ENCODE data around the gene SLC44A4.
A peak's percentile ranks its signal among the peaks of the same experiment; 100 is the strongest.
"Not testable (repeated sequence)": the region's sequence is repeated elsewhere in the genome, so short reads cannot be mapped to it uniquely, and the experiment has no call there.

SLC44A4 gene

DNA sequence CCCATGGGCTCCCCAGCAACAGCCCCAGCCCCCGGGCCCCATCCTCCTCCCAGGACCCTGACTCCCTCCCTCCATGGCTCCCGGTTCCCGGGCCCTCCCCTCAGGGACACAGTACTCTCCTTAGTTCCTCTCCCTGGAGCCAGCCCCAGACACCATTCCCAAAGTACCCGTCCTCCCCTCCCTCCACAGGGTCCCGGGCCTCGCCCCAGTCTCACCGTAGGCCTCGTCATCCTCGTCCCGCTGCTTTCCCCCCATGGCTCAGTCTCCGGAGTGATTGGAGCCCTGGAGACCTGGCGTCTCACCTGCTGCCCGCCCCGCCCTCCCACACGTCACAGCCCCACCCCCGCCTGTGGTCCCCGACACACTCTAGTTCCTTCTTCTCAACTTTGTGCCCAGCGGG is at the start of gene SLC44A4:
Gene SLC44A4, minus strand, starts transcription at position 272 of the 400 bp plus-strand sequence. Its CDS starts 17 bp downstream, at position 255.
- DNase-seq (ENCODE audit: low read depth), result no peak

DNA sequence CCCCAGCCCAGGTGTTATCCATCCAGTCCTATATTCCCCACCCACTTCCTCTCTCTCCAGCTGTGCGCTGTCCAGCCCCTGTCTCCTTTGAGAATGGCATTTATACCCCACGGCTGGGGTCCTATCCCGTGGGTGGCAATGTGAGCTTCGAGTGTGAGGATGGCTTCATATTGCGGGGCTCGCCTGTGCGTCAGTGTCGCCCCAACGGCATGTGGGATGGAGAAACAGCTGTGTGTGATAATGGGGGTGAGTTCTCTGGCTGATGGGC is 49.8 kb upstream of the SLC44A4 start:
- DNase-seq (ENCODE audit: low read depth), result no peak

DNA sequence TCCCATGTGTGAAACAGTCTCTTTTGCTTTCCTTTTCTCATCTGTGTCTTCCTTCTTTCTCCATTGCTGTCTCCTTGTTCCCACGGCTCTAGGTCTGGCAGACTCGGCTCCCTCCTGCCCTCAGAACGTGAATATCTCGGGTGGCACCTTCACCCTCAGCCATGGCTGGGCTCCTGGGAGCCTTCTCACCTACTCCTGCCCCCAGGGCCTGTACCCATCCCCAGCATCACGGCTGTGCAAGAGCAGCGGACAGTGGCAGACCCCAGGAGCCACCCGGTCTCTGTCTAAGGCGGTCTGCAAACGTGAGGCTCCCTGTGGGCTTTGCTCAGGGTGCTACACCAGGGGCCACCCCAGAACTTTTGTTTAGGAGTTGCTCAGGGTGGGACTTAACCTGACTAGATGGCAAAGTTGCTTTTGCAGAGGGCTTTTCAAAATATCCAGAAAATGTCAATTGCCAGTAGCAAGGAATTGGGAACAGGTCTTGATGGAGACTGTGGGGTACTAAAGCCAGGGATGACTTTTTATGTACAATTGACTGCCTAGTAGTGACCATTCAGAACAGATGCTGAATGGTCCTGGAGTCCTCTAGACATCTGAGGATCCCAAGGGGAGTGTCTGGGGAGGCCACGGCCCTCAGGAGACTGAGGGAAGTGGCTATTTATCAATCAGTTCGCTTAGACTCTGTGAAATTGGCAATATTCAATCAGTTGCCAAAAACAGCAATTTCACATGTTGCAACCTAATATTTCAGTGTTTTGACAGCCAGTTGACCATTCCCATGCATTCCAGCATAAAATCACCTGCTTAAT is 49.3 kb upstream of the SLC44A4 start:
- no peak for DNase-seq (ENCODE audit: low read depth)

DNA sequence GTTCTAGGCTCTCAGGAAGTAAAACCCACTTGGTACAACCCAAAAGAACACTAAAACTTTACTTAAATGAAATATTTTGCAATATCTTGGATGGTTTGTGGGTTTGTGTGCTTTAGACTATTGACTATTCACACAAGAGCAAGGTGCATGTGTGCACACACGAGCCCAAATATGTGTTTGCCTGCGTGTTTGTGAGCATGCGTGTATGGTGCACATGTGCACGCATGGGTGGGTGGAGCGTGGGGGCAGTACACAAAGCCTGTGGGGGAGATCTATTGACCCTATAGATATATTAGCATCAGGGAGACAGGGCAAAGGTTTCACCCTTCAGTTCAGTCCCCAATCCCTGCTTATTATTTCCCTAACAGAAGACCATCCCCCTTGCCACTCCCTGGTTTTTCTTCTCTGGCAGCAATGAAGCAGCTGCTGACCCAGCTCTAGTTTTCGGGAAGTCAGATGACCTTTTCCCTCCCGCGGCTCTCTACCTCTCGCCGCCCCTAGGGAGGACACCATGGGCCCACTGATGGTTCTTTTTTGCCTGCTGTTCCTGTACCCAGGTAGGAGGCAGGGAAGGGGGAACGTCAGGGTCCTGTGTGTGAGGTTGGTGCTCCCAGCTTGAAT is 48.6 kb upstream of the SLC44A4 start, which contains the start of gene C2:
Gene C2, plus strand, starts transcription at position 476 of the 621 bp plus-strand sequence. Its CDS starts 36 bp downstream, at position 512.
- no peak for DNase-seq (ENCODE audit: low read depth)

DNA sequence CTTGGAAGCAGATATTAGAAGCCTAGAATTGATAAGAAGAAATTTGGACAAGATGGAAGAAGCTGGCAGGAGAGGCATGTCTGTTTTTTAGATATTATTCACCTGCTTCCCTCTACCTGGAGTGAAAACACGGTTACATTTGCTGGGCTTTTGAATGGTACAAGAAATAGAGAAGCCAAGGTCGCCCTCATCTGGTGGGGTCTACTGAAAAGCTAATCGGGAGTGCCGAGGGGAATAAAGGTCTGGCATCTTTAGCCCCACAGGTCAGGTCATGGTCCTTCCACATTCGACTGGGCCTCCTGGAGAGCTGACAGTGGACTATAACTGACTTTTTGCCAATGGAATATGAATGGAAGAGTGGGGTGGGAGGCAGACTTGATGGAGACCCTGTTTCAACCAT is 44.1 kb upstream of the SLC44A4 start:
- DNase-seq (ENCODE audit: low read depth), result no peak

DNA sequence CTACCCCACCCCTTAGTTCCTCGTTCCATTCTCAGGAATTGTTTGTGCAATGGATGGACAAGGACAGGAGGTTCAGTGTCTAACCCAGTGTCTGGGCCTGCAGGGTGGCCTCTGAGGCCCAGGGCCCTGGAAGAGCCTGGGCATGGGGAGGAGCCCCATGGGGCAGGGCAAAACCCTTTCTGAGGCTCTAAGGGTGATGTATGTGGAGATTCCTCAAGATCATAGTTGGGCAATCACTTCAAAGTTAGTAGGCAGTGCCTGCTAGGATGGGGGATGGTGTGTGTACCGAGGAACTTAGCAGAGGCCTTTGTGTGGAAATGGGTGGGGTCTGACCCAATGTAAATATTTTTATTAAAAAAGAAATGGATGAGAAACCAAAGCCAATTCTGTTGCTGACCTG is 42.0 kb upstream of the SLC44A4 start:
- DNase-seq (ENCODE audit: low read depth), result no peak

DNA sequence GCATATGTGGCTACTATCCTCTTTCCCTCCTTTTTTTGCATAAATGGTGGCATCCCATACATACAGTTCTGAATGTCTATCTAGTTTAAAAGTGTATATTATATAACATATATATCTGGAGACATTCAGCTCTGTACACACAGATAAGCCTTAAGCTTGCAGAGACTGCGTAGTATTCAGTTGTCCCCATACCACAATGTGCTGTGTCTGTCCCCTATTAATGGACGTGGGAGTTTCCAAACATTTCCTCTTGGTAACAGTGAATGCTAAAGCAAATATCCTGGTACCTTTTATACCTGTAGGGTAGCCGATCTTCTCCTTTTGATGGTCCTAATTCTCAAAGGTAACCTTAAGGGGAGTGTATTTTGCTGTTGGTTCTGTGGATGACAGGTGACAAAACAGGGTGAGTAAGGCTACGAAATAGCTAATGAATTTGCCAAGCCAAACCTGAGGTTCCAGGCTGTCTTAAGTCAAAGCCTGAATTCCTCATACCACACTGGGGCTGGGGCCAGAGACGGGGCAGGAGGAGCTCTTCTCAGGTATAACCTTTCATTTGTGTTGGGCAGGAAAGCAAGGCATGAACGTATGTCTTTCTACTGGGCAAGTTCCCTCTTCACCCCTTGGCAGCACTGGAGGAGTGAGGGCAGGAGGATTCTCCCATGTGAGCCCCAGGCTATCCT is 41.0 kb upstream of the SLC44A4 start:
- DNase-seq (ENCODE audit: low read depth), result no peak

DNA sequence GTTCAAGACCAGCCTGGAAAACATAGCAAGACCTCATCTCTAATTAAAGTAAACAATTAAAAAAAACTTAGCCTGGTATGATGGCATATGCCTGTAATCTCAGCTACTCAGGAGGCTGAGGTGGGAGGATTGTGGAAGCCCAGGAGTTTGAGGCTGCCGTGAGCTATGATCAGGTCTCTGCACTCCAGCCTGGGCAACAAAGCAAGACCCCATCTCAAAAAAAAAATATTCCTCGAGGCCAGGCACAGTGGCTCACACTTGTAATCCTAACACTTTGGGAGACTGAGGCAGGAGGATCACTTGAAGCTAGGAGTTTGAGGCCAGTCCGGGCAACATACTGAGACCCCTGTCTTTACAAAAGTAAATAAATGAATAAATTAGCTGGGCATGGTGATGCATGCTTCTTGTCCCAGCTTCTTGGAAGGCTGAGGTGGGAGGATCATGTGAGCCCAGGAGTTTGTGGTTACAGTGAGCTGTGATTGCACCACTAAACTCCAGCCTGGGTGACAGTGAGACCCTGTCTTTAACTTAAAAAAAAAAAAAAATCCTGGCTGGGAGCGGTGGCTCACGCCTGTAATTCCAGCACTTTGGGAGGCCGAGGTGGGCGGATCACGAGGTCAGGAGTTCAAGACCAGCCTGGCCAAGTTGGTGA is 39.4 kb upstream of the SLC44A4 start:
- no peak for DNase-seq (ENCODE audit: low read depth)

DNA sequence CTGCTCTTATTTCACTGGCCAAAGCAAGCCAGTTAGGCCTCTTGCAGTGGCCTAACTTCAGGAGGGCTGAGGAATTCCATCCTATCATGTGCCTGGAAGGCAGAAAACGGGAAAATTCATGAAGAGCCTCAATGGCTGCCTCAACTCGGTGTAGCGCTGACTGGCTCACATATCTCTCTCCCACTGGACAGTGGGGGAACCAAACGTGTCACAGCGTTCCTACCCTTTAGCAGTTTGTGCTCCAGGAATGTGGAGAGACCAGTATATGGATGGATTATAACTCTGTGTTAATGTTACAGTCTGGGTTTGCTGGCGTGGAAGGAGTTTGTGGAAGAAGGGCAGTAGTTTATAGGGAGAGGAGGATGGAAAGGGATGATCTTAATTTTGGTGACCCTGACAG is 37.0 kb upstream of the SLC44A4 start:
- no peak for DNase-seq (ENCODE audit: low read depth)

DNA sequence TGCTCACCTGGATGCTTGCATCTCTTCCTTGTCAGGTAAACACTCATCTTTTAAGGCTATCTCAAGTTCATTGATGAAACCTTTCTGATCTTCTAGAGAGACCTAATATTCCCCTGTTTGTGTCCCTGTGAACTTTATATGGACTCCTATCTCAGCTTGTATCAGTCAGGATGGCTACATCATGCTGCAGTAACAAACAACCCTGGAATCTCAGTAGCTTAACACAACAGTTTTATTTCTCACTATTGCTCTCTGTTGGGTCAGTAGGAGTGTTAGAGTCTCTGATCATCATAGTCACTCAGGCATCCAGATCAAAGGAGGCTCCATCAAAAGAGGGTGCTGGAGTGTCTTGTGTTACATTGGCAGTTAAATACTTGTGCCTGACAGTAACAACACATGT is 36.6 kb upstream of the SLC44A4 start:
- no peak for DNase-seq (ENCODE audit: low read depth)

DNA sequence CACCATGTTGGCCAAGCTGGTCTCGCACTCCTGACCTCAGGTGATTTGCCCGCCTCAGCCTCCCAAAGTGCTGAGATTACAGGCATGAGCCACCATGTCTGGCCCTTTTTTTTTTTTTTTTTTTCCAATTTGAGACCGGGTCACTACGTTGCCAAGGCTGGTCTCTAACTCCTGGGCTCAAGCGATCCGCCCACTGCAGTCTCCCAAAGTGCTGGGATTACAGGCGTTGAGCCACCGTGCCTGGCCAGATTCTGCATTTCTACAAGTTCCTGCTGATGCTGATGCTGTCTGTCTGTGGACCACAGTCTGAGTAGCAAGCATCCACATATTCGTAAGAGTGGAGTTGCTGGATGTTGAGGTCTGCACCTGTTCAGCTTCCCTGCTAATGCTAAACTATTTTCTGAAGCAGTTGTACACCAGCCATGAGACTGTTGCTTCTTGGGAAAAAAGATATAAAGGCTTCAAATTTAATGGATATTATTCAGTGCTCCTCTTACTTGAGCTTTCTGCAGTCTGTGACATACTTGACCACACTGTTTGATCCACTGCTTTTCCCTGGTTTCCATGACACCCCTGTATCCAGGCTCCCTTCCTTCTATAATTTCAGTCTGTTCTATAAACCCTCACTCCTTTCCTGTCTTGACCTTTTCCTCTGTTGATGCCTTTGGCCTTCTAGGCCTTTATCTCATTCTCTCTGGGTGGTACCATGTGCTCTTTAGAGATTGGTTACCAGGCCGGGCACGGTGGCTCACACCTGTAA is 33.2 kb upstream of the SLC44A4 start:
- no peak for DNase-seq (ENCODE audit: low read depth)

DNA sequence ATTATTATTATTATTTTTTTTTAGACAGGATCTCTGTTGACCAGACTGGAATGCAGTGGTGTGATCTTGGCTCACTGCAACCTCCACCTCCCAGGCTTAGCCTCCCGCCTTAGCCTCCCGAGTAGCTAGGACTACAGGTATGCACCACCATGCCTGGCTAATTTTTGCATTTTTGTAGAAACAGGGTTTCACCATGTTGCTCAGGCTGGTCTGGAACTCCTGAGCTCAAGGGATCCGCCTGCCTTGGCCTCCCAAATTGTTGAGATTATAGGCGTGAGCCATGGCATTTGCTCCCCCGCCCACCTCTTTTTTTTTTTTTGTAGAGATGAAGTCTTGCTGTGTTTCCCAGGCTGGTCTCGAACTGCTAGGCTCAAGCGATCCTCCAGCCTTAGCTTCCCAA is 30.5 kb upstream of the SLC44A4 start:
- DNase-seq (ENCODE audit: low read depth), result not testable (repeated sequence)

DNA sequence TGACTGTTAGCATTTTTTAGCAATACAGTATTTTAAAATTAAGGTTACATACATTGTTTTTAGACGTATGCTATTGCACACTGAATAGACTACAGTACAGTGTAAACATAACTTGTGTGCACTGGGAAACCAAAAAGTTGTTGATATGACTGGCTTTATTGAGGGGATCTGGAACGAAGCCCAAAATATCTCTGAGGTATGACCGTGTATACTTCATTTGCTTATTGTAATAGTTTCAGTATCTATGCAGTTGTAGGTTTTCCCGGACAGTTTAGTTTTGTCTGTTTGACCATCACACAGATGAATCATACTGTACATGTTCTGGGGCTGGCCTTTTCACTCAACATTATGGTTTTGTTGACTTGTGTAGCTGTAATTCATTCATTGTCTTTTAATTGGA is 30.0 kb upstream of the SLC44A4 start:
- no peak for DNase-seq (ENCODE audit: low read depth)

DNA sequence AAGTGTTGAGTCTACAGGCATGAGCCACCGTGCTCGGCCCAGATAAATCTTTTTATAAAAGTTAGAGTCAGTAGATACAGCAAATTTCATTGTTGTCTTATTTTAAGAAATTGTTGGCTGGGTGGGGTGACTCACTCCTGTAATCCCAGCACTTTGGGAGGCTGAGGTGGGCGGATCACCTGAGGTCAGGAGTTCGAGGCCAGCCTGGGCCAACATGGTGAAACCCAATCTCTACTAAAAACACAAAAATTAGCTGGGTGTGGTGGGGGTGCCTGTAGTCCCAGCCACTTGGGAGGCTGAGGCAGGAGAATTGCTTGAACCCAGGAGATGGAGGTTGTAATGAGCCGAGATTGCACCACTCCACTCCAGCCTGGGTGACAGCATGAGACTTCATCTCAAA is 29.5 kb upstream of the SLC44A4 start:
- DNase-seq (ENCODE audit: low read depth), result not testable (repeated sequence)

DNA sequence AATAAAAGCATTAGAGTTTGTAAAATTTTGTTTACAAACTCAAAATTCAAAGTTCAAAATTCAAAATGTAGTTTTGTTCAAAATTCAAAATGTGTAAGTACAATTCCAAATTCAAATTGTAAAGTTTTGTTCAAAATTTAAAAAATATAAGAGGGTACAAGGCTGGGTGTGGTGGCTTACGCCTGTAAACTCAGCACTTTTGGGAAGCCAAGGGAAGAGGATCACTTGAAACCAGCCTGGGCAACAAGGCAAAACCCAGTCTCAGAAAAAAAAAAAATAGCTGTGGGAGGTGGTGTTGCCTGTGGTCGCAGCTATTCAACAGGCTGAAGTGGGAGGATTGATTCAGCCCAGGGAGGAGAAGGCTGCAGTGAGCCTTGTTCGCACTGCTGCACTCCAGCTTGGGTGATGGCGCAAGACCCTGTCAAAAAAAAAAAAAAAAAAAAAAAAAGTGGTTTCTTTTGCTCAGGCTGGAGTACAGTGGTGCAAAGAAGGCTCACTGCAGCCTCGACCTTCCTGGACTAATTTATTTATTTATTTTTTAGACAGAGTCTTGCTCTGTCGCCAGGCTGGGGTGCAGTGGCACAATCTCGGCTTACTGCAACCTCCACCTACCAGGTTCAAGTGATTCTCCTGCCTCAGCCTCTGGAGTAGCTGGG is 28.5 kb upstream of the SLC44A4 start:
- no peak for DNase-seq (ENCODE audit: low read depth)

DNA sequence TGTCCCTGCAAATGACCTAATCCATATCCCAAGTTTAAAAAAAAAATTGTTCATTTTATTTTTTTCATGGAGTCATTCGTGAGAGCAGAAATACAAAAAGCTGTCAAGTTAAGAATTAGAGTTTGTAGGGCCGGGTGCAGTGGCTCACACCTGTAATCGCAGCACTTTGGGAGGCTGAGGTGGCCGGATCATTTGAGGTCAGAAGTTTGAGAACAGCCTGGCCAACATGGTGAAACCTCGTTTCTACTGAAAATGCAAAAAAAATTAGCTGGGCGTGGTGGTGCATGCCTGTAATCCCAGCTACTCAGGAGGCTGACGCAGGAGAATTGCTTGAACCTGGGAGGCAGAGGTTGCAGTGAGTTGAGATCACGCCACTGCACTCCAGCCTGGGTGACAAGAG is 27.9 kb upstream of the SLC44A4 start:
- DNase-seq (ENCODE audit: low read depth), result not testable (repeated sequence)

DNA sequence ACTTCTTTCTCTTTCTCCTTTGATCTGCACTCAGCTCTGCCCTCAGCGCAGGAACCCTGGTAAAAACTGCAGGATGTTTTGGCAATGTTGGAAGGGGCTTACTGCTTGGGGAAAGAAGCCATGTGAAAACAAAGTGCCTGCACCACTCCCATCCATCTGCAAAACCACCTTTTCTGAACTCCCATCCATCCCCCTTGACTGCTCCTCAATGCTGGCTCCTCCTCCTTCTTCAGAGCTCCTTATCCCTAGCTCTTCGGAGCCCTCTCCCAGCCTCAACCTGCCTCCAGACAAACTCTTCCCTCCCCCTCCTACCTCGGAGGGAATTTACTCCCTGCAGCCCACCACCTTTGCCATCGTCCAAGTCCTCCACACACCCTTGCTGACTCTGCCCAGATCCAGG is 27.3 kb upstream of the SLC44A4 start:
- DNase-seq (ENCODE audit: low read depth), result no peak

DNA sequence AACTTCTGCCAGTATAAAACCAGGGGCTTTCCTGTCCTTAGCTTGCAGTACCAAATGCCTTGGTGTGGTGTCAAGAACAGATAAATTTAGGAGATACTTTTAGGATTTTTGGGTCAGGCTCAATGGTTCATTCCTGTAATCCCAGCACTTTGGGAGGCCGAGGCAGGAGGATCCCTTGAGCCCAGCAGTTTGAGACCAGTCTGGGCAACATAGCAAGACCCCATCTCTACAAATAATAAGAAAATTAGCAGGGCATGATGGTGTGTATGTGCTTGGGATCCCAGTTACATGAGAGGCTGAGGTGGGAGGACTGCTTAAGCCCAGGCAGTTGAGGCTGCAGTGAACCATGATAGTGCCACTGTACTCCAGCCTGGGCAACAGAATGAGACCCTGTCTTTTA is 26.2 kb upstream of the SLC44A4 start:
- no peak for DNase-seq (ENCODE audit: low read depth)

DNA sequence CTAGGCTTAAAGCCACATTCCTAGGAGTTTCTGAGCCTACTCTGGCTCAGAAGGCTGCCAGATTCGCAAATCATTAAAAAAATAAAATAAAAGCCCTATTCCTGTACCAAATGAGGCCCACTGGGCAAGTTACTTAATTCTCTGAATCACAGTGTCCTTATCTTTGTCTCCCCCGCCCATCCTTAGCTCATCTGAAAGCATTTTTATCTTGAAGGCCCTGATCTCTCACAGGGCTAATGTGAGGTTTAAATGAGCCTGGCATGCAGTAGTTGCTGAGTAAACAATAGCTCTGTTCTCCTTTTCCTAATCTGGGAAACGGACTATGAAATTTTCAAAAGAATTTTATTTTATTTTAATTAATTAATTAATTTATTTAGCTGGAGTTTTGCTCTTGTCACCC is 25.2 kb upstream of the SLC44A4 start:
- DNase-seq (ENCODE audit: low read depth), result no peak

DNA sequence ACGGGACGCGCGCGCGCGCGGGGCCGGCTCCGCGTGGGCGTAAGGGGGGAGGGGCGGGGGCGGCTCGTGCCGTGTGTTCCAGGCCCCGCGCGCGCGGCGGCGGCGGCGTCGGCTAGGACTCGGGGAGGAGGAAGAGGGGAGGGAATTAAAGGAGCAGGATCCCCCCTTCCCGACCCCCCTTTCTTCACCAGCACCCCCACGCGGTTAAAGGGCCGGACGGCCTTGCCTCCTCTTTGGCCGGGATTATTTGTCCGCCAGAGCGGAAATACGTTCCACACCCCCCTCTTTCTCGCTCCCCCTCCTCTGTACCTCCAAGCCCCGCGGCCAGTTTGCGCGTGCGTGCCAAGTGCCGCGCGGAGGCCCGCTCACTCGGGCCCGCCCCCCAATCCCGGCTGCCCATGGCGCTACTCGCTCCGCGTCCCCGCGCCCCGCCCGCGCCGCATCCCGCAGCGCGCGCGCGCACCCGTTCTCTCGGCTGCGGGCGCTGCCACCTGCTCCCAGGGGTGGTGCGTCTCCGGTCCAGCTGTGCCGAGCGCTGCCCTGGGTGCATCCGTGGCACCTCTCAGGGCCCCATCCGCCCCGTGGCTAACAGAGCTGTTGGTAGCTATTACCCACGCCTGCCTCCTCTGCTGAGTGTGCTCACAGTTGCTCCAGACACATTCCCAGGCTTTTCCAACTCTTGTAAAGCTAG is 23.3 kb upstream of the SLC44A4 start, which contains the start of gene ZBTB12:
Gene ZBTB12, minus strand, starts transcription at position 134 of the 691 bp plus-strand sequence. CDS start 781 bp downstream, outside the sequence.
- DNase-seq (ENCODE audit: low read depth), result peak; percentile 73

All from stimulated activated CD8-positive, alpha-beta memory T cell treated with anti-CD3 and anti-CD28 coated beads, Interleukin-7, amount 100 ng/mL, for 24 hours (primary cell).